Measurements from ENCODE around the gene MYH14. TPM values are rescaled to one million over a fixed set of nuclear protein-coding genes. Genes with fewer than 3 reads are reported as not detected.
A peak's percentile ranks its signal among the peaks of the same experiment; 100 is the strongest.

Gene MYH14
- total and polyA plus RNA-seq, 9 of the 15 experiments (the other 6 are each of a cell fraction or from before 2014, with no cell fraction given): 0.04 to 0.86 (median 0.19) TPM; not detected in 2

GRCh38 chr19:50357178-50358100 is 154.0 kb downstream of the MYH14 start:
- DNase-seq (ENCODE audit: extremely low read depth in 1 of 4, low spot score in 3 of 4) (peak; percentile 70 to 93 (median 78)), ATAC-seq (peak; percentile 85), FAIRE-seq (peak; percentile 90)
- no peaks in the 10 kb centered on the region for H3K27me3 ChIP-seq (ENCODE audit: control insufficient read depth in 2 of 2, insufficient read depth in 2 of 2, low read length in 2 of 2)
- H3K79me2 ChIP-seq (ENCODE audit: control insufficient read depth, insufficient read depth, low read length): peaks cover 28% of the 10 kb centered on the region
- ChIA-PET CTCF (ENCODE audit: low intra/inter-chr PET ratio) (interaction anchor here (0.5 to 2.5 kb wide), 6 partner anchors 57 to 347 kb away, joined by 3 to 14 read pairs (median 7); no protein-coding TSS in a partner anchor), POLR2A (interaction anchor here (0.5 to 2.3 kb wide), 17 partner anchors 11 to 216 kb away, joined by 3 to 11 read pairs (median 4); partner anchors contain the start of genes JOSD2, KCNC3 and NR1H2)
- peak overlapping the region; percentile 72 to 94 for H3K9ac ChIP-seq (ENCODE audit: insufficient read depth in 1 of 2, low read depth in 2 of 2, low read length in 2 of 2)
- peaks cover 36 to 38% of the 10 kb centered on the region in 2 experiments for H3K4me1 ChIP-seq (replicated peaks in 1 of 2; ENCODE audit: control insufficient read depth in 2 of 2, insufficient read depth in 2 of 2, low read length in 2 of 2)
- H3K36me3 ChIP-seq (ENCODE audit: control insufficient read depth, insufficient read depth, low read length): no peaks in the 10 kb centered on the region; the same call in 2 of the 3 replicates
- H3K27ac ChIP-seq (ENCODE audit: extremely low read depth, low read depth, low read length): peak overlapping the region; percentile 95
- H3K9me3 ChIP-seq (replicated peaks; ENCODE audit: control insufficient read depth, insufficient read depth, low read depth, low read length): no peaks in the 10 kb centered on the region
- H2AFZ ChIP-seq (ENCODE audit: low read depth, low read length): peak overlapping the region; percentile 94
- H3K4me2 ChIP-seq (ENCODE audit: insufficient read depth, low read length): peak overlapping the region; percentile 94
- no peaks in the 10 kb centered on the region for H4K20me1 ChIP-seq (replicated peaks; ENCODE audit: control insufficient read depth, insufficient read depth, low read length)
- intact Hi-C loops (cut with micrococcal nuclease): loop anchor here (1.0 kb wide), 1 partner anchor 104 kb away; no protein-coding TSS in a partner anchor
- TSS peak; percentile 89 for BruUV-seq (replicated peaks)
- peak overlapping the region; percentile 43 for H3K4me3 ChIP-seq
- in situ Hi-C loops (cut with MboI): loop anchor here (10.0 kb wide), 1 partner anchor 427 kb away; no protein-coding TSS in a partner anchor
- peaks cover 5% of the 10 kb centered on the region for H3K9me1 ChIP-seq (ENCODE audit: control insufficient read depth, insufficient read depth, low read length)
- 1% methylated on average over 50 of the region's 54 CpGs for WGBS (ENCODE audit: insufficient coverage, low coverage, missing lambda C conversion rate)
- 0 out of 2 replicates have a peak, but pooled peaks have one; percentile 48 for TF ChIP-seq ZNF589 (CRISPR knock-in tag; IDR thresholded peaks at IDR 0.05; ENCODE audit: low read depth)
- no peak for TF ChIP-seq HDAC3 (IDR thresholded peaks at IDR 0.05; ENCODE audit: borderline replicate concordance, partially characterized antibody)
- peak; percentile 63 for TF ChIP-seq CREB3 (tag; conservative IDR thresholded peaks at IDR 0.05; ENCODE audit: low read depth)
- no peak for TF ChIP-seq SETDB1 (IDR thresholded peaks at IDR 0.05; ENCODE audit: low read length)
- TF ChIP-seq ELK3 (CRISPR knock-in tag; IDR thresholded peaks at IDR 0.05): no peak
- no peak for TF ChIP-seq BCOR (IDR thresholded peaks at IDR 0.05)
- TF ChIP-seq ZNF354B (CRISPR knock-in tag; IDR thresholded peaks at IDR 0.05): no peak
- TF ChIP-seq CHD2 (IDR thresholded peaks at IDR 0.05; ENCODE audit: low read depth, low read length): 0 out of 2 replicates have a peak, but pooled peaks have one; percentile 28
- TF ChIP-seq SRSF1 (IDR thresholded peaks at IDR 0.05; ENCODE audit: low read depth, low read length): no peak
- TF ChIP-seq ID3 (CRISPR knock-in tag; IDR thresholded peaks at IDR 0.05): no peak
- TF ChIP-seq ID3 (tag; IDR thresholded peaks at IDR 0.05): peak; percentile 8; the same call in 1 of the 2 replicates
- 0 out of 2 replicates have a peak, but pooled peaks have one; percentile 12 for TF ChIP-seq ZNF224 (CRISPR knock-in tag; IDR thresholded peaks at IDR 0.05)
- TF ChIP-seq ZNF280A (IDR thresholded peaks at IDR 0.05; ENCODE audit: low read depth, partially characterized antibody): no peak
- no peak for TF ChIP-seq RFX5 (IDR thresholded peaks at IDR 0.05; ENCODE audit: low read depth, low read length)
- peak; percentile 25 for TF ChIP-seq TAF9B (IDR thresholded peaks at IDR 0.05; ENCODE audit: partially characterized antibody)
- TF ChIP-seq ZNF197 (CRISPR knock-in tag; IDR thresholded peaks at IDR 0.05; ENCODE audit: low read depth): no peak

Measured in K562 (cell line).